Germinal center (tissue), 1 donor: Measurements from ENCODE around the gene MUC2.
"Not testable (repeated sequence)": the region's sequence is repeated elsewhere in the genome, so short reads cannot be mapped to it uniquely, and the experiment has no call there.

Experiments
- DNase-seq: peaks from one replicate; pipeline ENCODE4 v3.0.0; 2012; ENCODE audit warnings: mixed read lengths, low spot score

Gene MUC2

DNA sequence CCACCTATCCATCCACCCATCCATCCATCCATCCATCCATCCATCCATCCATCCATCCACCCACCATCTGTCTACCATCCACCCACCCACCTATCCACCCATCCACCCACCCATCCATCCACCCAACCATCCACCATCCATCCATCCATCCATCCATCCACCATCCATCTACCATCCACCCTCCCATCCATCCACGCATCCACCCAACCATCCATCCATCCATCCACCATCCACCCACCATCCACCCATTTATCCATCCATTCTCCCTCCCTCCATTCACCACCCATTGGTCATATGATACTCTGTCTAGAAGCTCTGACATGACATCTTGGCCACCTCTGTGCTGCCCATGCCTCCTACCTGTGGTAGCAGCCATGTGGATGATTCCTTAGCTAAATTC is 31.7 kb downstream of the MUC2 start:
- DNase-seq: no peak

DNA sequence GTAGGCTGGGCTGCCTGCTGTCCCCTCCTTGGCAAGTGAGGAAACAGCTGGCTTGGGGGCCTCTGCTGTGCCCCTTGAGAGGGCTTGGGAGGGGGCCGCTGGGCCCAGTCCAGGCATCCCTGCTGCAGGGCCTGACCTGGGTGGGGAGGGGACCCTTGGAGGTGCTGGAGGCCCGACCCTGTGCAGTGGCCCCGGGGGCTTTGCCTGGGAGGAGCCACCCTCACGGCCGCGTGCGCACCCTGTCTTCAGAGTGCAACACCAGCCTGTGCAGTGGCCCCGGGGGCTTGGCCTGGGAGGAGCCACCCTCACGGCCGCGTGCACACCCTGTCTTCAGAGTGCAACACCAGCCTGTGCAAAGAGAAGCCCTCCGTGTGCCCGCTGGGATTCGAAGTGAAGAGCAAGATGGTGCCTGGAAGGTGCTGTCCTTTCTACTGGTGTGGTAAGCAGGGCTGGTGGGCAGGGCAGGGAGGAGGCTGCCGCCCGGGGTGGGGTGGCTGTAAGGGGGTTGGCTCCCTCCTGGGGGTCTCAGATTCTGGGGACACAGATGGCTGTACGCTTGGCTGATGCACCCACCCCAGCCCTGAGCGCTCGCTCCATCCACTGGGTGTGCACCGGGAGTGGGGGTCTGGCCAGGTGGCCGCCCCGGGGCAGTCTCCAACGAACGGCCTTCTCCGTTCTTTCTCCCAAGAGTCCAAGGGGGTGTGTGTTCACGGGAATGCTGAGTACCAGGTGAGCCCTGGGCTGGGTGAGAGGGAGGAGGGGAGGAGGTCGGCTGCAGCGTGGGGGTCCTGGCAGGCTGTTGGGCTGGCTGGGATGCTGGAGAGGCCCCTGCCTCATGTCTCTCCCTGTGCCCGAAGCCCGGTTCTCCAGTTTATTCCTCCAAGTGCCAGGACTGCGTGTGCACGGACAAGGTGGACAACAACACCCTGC is 32.9 kb downstream of the MUC2 start:
- no peak for DNase-seq

DNA sequence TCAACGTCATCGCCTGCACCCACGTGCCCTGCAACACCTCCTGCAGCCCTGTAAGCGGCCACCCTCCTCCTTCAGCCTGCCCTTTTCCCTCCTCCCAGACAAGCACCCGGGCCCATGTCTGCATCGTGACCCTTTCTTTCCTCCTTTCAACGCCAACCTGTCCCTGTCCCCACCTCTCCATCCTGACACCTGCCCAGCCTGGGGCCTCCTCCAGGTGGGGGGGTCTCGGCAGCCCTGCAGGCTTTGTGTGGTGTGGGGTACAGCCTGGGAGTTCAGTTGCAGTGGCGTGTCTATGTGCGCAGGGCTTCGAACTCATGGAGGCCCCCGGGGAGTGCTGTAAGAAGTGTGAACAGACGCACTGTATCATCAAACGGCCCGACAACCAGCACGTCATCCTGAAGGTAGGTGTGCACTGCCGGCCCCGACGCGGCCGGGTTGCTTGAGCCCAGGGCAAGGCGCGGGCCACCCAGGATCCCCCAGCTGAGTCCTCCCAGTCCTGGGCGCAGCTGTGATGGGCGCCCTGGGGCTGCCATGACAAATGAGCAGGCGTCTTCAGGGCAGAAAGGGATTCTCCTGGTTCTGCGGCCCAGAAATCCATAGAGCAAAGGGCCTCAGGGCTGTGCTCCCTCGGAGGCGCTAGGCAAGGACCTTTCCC is 33.7 kb downstream of the MUC2 start:
- no peak for DNase-seq

DNA sequence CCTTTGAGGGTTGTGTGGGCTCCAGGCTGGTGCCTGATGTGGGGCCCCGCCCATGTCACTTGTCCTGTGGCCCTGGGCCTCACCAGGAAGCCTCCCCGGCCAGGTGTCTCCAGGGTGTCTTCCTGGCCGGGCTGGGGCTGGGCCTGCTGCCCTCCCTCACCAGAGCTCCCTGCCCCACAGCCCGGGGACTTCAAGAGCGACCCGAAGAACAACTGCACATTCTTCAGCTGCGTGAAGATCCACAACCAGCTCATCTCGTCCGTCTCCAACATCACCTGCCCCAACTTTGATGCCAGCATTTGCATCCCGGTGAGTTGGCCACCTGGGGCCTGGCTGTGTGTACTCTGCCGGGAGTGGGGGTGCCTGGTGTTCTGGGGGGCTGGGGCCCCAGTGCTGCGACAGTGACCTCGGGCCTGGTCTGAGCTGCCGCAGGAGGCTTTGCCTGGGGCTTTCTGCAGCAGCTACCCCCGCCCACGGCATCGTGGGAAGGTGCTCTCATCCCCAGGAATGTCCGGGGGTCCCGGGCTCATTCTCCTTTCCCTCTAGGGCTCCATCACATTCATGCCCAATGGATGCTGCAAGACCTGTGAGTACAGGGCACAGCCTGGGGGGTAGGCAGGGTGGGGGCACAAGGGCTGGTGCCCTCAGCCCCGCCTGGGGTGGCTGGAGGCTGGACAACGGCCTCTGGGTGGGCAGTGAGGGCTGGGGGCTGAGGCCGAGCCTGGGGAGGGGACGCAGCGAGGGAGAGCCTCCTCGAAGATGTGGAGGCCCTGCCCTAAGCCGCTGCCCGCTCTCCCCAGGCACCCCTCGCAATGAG is 34.6 kb downstream of the MUC2 start:
- no peak for DNase-seq

DNA sequence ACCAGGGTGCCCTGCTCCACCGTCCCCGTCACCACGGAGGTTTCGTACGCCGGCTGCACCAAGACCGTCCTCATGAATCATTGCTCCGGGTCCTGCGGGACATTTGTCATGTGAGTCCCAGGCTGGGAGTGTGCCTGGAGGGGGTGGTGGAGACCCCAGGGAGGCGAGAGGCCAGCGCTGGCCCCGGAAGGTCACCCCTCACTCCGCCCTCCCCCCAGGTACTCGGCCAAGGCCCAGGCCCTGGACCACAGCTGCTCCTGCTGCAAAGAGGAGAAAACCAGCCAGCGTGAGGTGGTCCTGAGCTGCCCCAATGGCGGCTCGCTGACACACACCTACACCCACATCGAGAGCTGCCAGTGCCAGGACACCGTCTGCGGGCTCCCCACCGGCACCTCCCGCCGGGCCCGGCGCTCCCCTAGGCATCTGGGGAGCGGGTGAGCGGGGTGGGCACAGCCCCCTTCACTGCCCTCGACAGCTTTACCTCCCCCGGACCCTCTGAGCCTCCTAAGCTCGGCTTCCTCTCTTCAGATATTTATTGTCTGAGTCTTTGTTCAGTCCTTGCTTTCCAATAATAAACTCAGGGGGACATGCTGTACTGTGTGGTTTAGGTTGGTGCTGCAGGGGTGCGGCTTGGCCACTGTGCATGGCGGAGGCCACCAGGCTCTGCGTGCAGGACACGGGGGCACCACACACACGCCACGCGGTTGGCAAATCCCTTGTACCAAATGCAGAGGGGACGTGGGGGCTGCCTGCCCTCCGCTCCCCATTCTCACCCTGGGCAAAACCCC is 35.4 kb downstream of the MUC2 start:
- no peak for DNase-seq

DNA sequence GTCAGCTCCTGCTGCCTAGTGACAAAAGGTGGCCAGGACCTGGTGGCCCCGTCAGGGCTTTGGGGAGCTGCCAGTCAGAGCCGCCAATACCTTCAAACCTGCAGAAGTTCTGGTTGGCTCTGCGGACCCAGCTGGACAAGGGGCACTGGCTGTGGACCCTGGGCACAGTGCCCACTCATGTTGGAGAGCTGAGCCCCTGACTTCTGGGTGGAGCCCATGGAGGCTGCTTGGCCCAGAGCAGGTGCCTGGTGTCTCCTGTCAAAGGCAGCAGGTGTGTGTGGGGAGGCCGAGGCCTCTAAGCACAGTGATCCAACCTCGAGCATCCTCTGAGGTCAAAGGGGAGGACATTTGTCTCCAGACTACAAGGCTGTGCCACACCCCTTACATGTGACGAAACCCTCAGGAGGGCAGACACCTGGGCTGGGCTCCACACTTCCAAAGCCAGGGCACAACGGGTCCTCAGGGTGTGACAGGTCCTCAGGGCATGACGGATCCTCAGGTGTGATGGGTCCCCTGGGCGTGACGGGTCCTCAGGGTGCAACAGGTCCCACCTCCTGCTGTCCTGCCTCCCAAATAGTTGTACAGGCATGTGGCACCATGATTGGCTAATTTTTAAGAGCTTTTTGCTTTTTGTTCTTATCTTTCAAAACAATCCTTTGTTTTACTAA is 37.0 kb downstream of the MUC2 start:
- no peak for DNase-seq

DNA sequence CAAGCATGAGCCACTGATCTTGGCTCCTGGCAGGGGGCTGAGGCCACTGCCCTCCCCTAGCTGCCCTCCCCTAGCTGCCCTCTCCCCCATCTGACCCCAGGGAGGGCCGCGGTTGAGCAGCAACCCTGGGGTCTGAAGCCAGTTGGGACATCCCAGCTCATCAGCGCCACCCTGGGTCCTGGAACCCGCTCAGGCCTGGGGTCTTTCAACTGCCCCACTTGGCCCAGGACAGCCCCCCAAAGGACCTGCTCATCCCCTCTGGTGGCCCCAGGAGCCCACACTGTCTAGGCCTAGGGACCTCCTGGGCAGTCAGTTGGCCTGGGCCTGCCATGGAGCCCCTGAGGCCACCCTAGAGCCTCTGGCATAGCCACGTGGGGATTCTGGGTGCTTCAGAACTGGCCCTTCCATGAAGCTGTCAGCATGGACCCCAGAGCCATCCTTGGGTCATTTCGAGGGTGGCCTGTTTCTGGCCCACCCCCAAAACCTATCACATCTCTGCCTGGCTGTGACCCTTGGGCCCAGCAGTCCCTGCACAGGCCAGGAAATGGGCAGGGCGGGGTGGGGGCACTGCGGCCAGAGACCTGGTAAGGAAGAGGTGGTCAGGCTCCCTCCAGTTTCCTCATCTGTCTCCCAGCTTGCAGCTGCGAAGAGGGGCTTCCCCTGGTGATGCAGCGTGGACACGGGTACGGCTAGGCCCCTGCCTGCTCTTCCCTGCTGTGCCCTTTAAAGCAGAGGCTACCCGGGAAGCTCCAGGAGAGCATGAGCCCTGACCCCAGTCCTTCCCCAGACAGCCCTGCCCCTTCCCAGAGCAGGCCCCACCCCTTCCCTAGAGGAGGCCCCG is 37.9 kb downstream of the MUC2 start:
- no peak for DNase-seq

DNA sequence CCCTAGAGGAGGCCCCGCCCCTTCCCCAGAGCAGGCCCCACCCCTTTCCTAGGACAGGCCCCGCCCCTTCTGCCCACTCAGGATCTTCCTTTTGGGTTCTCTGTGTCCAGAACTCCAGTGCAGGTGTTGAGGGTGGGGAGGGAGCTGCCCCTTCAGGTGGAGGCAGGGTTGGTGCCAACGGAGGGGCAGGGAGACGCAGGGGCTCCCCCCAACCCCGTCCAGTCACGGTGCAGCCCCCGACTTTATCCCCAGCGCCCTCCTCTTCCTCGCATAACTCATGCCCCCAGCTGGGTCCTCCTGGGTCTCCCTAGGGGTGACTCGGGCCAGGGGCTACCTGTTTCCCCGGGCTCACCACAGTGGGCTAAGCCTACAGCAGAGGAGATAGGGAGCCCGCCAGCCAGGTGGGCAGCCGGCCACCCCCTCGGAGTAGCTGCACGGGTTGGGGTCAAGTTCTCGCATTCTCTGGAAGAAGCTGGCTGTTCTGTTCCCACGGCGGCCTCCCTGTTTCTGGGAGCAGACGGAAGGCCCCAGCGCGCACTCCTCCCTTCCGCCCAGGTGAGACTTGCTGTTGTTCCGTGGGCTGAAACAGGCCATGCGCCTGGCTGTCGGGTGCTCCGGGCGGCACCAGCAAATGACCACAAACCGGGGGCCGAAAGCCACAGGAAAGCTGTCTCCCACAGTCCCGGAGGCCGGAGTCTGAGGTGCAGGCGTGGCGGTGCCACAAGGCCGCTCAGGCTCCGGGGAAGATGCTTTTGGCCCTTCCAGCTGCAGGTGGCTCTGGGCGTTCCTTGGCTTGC is 38.9 kb downstream of the MUC2 start:
- no peak for DNase-seq

DNA sequence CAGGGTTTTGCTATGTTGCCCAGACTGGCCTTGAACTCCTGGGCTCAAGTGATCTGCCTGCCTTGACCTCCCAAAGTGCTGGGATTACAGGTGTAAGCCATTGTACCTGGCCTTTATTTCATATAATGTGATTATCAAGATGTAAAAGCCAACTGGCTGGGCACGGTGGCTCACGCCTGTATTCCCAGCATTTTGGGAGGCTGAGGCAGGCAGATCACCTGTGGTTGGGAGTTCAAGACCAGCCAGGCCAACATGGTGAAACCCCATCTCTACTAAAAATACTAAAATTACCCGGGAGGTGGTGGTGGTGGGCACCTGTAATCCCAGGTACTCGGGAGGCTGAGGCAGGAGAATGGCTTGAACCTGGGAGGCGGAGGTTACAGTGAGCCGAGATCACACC is 40.6 kb downstream of the MUC2 start:
- DNase-seq: not testable (repeated sequence)

DNA sequence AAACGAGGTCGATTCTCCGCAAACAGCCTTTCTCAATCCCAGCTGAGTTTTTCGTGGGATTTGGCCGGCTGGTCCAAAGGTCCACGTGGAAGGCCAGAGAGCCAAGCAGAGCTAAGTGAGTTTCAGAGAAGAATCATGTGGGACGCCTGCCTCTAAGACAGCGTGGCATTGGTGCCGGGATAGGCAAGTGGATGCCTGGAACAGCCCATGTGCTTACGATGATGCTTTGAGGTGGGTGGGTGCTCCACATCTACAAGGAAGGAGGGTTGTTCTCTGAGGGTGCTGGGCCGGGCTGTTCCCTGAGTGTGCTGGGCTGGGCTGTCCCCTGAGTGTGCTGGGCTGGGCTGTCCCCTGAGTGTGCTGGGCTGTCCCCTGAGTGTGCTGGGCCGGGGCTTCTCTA is 41.4 kb downstream of the MUC2 start:
- no peak for DNase-seq

DNA sequence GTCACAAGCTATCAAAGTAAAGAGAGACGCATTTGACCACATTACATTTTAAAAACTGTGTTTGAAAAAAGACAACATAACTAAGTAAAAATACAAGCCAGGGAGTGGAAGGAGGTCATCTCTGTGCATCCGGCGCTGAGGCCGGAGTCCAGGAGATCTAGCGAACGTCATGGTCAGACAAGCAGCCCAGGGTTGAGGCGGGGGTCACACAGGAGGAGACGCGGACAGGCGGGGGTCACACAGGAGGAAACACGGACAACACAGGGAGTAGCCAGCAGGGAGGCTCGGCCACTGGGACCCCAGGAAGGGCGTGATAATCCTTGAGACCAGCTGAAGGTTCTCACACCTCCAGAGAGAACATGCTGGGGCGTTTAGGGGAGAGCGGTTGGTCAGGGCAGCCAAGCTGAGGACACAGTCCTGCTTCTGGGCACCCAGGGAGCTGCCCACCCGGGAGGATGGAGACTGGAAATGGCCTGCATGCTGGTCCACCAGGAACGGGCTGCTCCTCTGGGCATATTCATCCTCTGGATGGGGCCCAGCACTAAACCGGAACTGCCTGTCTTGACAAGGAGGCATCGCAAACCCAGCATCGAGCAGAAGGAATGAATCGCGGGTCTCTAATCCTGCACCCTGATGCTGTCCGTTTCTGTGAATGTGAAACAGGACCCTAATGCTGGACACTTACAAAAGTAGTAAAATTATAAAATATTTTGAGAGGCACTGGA is 42.2 kb downstream of the MUC2 start:
- no peak for DNase-seq

DNA sequence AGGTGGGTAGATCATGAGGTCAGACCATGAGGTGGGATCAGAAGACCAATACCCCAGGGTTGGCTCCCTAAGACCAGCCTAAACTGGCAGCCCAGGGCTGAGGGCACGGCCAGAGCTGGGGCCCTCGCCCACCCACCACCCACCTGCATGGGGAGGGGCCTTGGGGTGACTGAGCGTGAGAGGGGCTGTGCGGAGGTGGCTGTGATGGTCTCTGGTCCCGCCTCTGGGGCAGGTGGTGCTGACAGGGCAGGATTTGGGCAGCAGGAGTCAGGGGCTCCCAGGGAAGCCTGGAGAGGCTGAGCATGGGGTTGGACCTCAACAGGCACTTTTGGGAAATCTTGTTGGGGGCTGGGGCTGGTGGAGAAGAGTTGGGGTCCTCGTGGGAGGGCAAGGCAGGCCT is 43.3 kb downstream of the MUC2 start:
- no peak for DNase-seq

DNA sequence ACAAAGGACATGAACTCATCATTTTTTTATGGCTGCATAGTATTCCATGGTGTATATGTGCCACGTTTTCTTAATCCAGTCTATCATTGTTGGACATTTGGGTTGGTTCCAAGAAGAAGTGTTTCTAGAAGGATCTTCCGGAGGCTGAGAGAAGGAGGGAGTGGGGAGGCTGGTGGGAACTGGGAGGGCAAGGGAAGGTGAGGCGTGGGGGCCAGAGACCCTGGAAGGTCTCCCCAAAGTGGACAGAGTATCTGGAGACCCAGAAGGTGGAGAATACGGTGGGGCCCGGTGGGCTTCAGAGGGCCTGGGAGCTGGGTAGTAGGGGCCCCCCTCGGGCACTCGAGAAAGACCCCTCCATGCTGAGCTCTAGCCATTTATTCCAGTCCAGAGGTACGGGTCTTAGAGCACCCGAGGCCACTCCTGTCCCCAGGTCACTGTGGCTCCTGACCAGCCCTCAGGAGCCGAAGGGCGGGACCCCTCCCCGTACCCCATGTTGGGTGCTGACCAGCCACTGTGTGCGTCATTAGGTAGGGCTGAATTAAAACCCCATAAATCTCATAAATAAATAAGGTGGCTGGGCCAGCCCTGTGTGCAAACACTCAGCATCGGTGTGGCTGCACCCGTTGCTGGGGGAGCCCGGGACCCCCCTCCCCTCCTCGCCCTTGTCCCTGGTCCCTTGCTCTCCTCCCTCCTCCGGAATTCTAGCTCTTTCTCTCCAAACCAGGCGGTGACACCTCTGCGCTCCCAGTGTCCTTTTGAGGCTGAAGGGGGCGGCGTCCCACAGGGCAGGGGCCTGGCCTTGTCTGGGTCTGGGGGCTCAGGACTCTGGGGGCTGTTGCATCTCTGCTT is 44.3 kb downstream of the MUC2 start:
- DNase-seq: no peak

DNA sequence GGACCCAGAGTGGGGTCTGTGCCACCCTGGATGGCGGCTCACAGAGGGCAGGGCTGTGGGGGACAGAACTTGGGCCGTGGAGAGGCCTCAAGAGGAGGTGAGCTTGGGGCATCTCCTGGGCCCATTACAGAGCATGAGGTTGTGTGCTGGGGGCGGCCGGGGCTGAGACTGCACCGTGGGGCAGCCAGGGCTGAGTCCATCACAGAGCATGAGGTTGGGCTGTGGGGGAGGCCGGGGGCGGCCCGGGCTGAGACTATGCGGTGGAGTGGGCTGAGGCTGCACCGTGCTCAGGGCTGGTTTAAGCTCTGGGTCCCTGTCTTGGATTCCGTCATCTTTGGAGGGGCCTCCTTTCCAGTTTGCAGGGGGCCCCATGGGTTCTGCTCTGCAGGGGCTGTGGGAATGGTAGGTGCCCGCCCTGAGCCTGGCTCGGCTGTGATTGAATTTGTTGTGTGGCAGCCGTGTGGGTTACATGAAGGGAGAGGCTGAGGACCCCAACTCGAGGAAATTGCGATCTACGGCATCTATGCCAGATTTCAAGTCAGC is 45.0 kb downstream of the MUC2 start:
- DNase-seq: no peak

DNA sequence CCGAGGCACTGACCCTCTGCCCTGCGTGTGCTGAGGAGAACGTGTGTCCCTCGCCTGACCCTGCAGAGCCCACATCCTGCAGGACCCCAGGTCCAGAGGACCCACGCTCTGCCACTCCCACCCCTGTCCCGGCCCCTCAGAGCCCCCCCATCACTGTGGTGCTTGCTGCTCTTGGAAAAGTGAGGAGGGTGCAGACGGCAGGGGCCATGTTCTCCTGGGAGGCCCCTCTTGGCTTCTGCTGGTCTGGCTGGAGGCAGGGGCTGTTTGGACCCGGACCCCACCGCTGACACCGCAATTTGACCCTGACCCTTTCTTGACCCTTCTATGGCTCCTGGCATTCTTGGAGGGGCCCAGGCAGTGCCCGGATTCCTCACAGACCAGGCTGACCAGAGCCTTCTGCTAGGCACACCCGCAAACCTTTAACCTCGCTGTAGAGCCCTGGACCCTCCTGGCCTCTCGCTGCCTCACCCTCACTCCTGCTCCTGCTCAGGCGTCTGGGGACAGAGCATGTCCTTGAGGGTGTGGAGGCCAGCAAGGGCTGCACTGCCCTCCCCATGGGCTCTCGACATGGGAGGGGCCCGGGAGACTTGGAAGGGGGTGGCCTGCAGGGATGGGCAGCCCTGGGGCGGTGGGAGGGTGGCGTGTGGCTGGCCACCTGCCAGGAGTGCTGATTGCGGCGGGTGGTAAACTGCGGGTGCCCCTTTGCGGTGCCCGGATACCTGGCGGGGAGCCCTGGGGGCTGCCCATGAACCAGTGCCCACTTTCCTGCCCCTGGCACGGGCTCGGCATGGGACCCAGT is 46.1 kb downstream of the MUC2 start:
- no peak for DNase-seq

DNA sequence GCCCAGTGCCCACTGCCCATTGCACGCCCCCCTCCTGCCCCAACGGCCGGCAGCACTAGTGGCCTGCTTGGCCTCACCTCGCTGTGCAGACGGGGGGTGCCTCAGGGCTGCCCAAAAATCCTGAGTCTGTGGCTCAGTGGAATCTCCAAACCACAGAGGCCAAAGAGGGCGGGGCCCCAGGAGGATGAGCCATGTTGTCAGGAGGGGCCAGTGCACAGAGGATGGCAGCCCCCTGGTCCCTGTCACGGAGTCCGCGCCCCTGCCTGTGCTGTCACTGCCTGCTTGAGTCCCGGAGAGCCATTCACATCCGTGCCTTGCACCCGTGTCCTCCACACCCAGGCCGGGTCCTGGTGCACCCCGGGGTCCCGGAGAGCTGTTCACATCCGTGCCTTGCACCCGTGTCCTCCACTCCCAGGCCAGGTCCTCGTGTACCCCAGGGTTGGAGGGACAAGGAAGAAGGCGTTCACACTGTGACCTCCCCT is 46.7 kb downstream of the MUC2 start:
- no peak for DNase-seq
